ENCODE results near the gene ALDOA. TPM values are rescaled to one million over a fixed set of nuclear protein-coding genes. Genes with fewer than 3 reads are reported as not detected.

Gene ALDOA
- total RNA-seq, 1 donor from 2014 or later, result 611 TPM

DNA sequence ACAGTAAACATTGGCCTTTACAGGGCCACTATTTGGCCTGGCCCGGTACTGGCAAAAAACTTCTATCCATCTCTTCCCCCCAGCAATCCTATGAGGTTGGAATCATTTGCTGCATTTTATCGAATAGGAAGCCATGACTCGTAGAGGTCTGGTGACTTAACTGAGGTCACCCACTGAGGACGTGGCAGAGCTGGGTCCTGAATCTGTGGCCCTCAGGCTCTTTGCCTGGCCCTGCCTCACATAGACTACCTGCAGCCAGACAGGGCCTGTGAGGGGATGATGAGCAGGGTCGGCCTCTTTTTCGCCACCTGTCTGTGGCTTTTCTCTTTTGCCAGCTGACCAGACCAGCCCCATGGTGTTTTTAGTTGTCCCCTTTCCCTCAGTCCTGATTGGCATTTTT is 12.1 kb downstream of the ALDOA start:
- ChIA-PET CTCF (interaction anchor here (0.8 to 1.5 kb wide), 2 partner anchors 15 kb away, joined by 6 read pairs; no protein-coding TSS in a partner anchor), POLR2A (interaction anchor here (4.1 to 5.1 kb wide), 3 partner anchors 12 to 106 kb away, joined by 24 to 75 read pairs (median 43); partner anchors contain the start of genes ALDOA, CORO1A and TBX6)
- Mint-ChIP-seq H3K9me3 (no peaks in the 10 kb centered on the region), H3K4me1 (peaks cover 35% of the 10 kb centered on the region), H3K27me3 (no peaks in the 10 kb centered on the region), H3K27ac (no peak overlapping the region), H3K4me3 (peak overlapping the region; percentile 94), H3K36me3 (ENCODE audit: low read depth) (peaks cover 60% of the 10 kb centered on the region)
- intact Hi-C loops (cut with micrococcal nuclease), result no loop called here
- DNase-seq (no peak), ATAC-seq (ENCODE audit: low read depth) (no peak)
- TF ChIP-seq, protein P1, sequence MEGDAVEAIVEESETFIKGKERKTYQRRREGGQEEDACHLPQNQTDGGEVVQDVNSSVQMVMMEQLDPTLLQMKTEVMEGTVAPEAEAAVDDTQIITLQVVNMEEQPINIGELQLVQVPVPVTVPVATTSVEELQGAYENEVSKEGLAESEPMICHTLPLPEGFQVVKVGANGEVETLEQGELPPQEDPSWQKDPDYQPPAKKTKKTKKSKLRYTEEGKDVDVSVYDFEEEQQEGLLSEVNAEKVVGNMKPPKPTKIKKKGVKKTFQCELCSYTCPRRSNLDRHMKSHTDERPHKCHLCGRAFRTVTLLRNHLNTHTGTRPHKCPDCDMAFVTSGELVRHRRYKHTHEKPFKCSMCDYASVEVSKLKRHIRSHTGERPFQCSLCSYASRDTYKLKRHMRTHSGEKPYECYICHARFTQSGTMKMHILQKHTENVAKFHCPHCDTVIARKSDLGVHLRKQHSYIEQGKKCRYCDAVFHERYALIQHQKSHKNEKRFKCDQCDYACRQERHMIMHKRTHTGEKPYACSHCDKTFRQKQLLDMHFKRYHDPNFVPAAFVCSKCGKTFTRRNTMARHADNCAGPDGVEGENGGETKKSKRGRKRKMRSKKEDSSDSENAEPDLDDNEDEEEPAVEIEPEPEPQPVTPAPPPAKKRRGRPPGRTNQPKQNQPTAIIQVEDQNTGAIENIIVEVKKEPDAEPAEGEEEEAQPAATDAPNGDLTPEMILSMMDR (IDR thresholded peaks at IDR 0.05), result no peak

DNA sequence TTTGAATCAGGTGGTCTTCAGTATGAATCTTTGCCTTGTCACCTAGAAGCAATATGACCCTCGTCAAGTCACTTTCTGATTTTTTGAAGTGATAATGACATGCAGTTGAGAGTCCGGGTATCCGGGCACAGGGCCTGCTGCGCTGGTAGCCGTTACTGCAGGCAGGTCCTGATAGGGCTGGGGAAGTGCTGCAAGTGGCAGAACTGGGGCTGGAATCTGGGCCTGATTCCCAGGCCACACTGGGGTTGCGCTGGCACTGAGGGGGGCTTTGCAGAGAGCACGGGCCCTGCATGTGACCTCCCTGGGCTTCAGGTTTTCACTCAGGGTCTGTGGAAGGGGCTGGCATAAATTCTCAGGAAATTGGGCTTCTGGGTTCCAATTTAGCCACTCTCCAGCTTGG is 13.2 kb downstream of the ALDOA start:
- peaks cover 35% of the 10 kb centered on the region for H3K4me1 Mint-ChIP-seq
- H3K9me3 Mint-ChIP-seq, result no peaks in the 10 kb centered on the region
- ChIA-PET CTCF (interaction anchor here (1.3 kb wide), 1 partner anchor 12 kb away, joined by 3 read pairs; no protein-coding TSS in a partner anchor), POLR2A (interaction anchor here (1.0 to 4.7 kb wide), 4 partner anchors 10 to 14 kb away, joined by 5 to 43 read pairs (median 8); partner anchors contain the start of genes ALDOA and TBX6)
- peaks cover 70% of the 10 kb centered on the region for H3K36me3 Mint-ChIP-seq (ENCODE audit: low read depth)
- no peak for ATAC-seq (ENCODE audit: low read depth)
- no peak for DNase-seq
- intact Hi-C loops (cut with micrococcal nuclease), result no loop called here
- H3K27me3 Mint-ChIP-seq, result no peaks in the 10 kb centered on the region
- TF ChIP-seq, protein P1 (IDR thresholded peaks at IDR 0.05), result no peak
- H3K4me3 Mint-ChIP-seq, result no peak overlapping the region
- H3K27ac Mint-ChIP-seq, result no peak overlapping the region

DNA sequence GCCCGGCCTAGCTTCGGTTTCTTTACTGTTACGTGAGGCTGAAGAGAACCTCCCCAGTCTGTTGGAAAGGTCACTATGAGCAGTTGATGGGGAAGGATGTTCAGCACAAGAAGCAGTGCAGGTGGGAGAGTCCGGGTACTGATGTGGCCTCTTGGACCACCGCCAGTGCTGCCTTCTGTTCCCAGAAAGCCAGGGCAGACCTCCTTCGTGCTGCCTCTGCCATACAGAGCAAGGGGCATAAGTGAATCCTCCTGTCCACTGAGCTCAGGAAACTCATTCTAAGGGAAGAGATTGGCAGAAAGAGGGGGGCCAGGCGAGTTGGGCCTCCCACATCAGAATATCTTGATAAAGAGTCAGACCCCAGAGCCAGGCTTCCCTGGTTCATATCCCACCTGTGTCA is 13.9 kb downstream of the ALDOA start:
- CTCF ChIA-PET, result interaction anchor here (1.3 kb wide), 1 partner anchor 11 kb away, joined by 3 read pairs; no protein-coding TSS in a partner anchor
- no peaks in the 10 kb centered on the region for H3K9me3 Mint-ChIP-seq
- TF ChIP-seq, protein P1 (IDR thresholded peaks at IDR 0.05), result no peak
- no peak overlapping the region for H3K27ac Mint-ChIP-seq
- H3K36me3 Mint-ChIP-seq (ENCODE audit: low read depth), result peaks cover 75% of the 10 kb centered on the region
- POLR2A ChIA-PET, result interaction anchor here (1.0 to 2.0 kb wide), 3 partner anchors 9 to 14 kb away, joined by 5 to 10 read pairs (median 5); partner anchors contain the start of genes ALDOA and TBX6
- H3K4me3 Mint-ChIP-seq, result no peak overlapping the region
- peaks cover 35% of the 10 kb centered on the region for H3K4me1 Mint-ChIP-seq
- DNase-seq (no peak), ATAC-seq (ENCODE audit: low read depth) (no peak)
- intact Hi-C loops (cut with micrococcal nuclease), result no loop called here
- no peaks in the 10 kb centered on the region for H3K27me3 Mint-ChIP-seq

DNA sequence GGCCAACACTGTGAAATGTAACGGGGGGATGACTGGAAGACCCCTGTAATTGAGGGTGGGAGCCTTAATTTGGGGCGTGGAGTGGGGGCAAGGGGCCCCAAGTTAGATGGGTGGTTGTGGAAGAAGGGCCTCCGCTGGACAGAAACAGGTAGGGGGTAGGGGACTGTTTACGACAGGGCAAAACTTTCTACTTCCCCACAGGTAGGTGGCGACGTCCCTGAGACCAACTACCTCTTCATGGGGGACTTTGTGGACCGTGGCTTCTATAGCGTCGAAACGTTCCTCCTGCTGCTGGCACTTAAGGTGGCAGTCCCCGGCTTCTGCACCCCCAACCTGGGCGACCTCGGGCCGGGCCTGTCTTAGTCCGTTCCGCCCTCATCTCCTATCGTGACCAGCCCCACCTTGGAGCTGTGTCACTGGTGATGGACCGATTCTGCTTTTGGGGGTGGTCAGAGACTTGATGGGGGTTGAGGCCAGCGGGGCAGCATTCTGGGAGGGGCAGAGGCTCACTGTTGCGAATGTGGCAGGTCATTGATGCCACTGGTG is 17.1 kb downstream of the ALDOA start:
- peaks cover 13% of the 10 kb centered on the region for H3K4me1 Mint-ChIP-seq
- no peaks in the 10 kb centered on the region for H3K27me3 Mint-ChIP-seq
- intact Hi-C loops (cut with micrococcal nuclease), result no loop called here
- H3K27ac Mint-ChIP-seq, result no peak overlapping the region
- TF ChIP-seq, protein P1 (IDR thresholded peaks at IDR 0.05), result no peak
- no peak for DNase-seq
- peaks cover 72% of the 10 kb centered on the region for H3K36me3 Mint-ChIP-seq (ENCODE audit: low read depth)
- ChIA-PET CTCF (interaction anchor here (2.1 kb wide), 1 partner anchor 9 kb away, joined by 5 read pairs; the partner anchor contains the start of gene TBX6), POLR2A (interaction anchor here (1.3 to 2.5 kb wide), 2 partner anchors 9 to 17 kb away, joined by 4 to 13 read pairs; partner anchors contain the start of genes ALDOA and TBX6)
- H3K4me3 Mint-ChIP-seq, result no peak overlapping the region
- no peak for ATAC-seq (ENCODE audit: low read depth)
- H3K9me3 Mint-ChIP-seq, result no peaks in the 10 kb centered on the region

Data from activated B cell treated with CpG ODN at 0.5 μM for 24 hours (primary cell).